Stimulated activated CD8-positive, alpha-beta memory T cell treated with anti-CD3 and anti-CD28 coated beads, Interleukin-2, amount 100 ng/mL, for 1 hour (primary cell): Measurements from ENCODE around the gene SEL1L3.

Experiments used
- DNase-seq, 2 donors: peaks; one replicate each; pipeline ENCODE4 v3.0.0-alpha.2; 2020; ENCODE audit warnings: low read depth in 2 of 2

The SEL1L3 gene

DNA sequence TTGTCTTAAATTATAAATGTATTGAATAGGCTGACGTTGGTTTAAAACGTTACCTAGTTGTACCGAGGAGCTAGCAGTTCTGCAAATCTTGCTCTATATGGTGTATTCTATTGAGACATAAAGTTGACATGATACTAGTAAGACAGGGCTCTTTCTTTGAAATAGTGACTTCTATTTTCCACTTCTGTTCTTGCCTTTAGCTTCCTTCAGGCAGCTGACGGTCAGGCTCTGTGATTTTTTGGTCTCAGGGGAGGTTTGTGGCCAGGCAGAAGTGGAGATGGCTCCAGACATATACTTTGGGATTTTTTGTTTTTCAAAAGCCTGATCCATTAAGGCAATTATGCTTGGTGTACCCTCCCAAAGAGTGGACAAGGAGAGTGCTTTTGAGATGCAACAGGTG lies 111.9 kb downstream of the SEL1L3 start:
- no peak for DNase-seq

DNA sequence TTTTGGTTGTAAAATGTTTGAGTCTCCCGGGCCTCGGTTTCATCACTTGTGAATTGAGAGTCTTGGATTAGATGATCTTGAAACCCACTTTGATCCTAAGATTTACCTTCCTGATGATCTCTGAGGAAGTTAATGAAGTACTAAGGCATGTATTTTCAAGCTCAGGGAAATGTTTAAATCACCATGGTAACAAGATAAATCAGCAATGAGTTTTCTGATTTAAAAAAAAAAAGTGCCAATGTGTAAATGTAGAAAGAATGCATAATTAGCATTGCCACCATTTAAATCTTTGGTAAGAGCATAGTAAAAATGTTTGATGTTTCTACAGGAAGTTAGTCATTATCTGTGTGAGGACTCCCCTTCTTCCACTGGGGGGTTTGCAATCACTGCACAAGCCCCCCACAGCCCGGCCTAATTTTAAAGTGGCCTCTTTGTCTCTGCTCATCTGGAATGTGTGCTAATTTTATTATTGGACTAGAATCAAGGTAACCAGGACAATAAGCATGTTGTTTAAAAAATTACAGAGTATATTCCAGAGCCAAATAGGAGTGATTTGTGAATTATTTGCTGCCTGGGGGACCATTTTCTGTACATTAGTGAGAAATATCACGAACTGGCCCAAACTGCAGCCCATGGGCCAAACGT lies 113.5 kb downstream of the SEL1L3 start:
- DNase-seq, result no peak

DNA sequence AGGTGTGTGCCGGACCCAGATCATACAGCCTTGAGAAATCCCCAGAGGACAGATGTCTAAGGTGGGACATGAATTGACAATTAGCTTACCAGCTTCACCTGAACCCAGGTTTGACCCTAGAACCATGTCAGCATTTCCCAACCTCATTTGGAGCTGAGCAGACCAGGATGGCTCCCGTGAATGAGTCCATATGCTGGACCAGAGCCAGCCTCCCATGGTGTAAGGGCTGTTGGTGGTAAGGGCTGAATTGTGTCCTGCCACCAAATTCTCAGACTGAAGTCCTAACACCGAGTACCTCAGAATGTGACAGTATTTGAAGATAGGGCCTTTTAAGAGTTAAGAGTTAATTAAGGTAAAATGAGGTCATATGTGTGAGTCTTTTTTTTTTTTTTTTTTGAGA lies 118.8 kb downstream of the SEL1L3 start:
- DNase-seq, result no peak

DNA sequence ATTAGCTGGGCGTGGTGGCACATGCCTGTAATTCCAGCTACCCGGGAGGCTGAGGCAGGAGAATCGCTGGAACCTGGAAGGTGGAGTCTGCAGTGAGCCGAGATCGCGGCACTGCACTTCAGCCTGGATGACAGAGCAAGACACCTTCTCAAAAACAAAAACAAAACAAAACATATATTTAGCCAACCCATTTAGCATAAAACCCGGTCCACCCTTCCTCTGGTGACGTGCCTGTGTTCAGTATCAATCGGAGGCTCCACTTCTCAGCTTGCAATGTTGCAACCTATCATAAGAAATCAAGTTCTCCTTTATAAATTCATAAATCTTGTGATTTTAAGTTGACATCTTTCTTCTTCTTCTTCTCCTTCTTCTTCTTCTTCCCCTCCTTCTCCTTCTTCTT lies 133.2 kb downstream of the SEL1L3 start:
- DNase-seq, result no peak

DNA sequence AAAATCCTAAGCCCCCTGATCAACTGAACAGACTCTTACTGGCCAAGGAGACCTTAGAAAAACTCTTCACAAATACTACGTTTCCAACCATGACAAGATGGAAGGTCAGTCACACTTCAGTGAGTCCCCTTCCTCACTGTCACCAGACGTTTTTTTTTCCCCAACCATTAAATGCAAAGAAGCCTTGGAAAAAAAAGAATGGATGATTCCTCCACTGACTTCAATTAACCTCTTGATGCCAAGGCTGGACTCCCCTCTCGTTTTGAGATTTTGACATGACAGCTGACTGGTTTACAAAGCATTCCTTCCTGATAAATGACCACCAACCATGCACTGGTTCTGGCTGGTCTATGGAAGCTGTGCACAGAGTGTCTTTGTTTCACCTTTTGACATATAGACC lies 133.9 kb downstream of the SEL1L3 start:
- DNase-seq, result no peak

DNA sequence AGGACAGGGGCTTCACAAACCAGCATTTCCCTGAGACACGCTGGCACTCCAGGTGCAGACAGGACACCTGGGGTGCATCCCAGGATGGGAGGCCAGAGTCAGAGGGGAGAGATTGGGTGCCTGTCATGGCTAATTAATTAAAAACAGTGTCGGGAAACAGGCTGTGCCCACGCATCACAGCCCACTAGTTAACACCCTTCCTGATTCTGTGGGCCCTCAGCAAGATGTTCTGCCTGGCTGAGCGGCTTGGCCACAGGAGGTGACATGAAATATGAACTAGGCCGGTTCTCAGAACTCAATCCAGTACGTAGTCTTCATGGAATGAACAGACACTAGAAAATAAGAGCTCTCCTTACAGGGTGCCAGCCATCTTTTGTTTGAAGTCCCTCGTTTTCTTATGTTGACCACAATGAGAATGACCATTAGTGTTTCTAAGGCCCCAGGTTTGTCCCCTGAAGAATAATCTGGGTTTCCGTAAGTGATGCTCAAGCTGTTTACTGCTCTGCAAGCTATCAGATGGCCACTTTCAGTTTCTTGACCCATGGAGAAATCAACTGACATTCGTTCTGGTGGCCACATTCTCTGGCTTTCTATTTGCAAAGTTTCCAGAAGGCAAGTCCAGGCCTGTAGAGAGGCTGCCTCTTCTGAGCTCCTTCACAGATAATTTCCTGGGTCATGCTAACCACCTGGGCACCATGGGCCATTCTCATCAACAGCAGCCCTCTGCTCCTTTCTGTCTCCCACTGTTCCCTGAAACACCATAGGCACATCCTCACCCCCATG lies 134.9 kb downstream of the SEL1L3 start:
- DNase-seq, result no peak

DNA sequence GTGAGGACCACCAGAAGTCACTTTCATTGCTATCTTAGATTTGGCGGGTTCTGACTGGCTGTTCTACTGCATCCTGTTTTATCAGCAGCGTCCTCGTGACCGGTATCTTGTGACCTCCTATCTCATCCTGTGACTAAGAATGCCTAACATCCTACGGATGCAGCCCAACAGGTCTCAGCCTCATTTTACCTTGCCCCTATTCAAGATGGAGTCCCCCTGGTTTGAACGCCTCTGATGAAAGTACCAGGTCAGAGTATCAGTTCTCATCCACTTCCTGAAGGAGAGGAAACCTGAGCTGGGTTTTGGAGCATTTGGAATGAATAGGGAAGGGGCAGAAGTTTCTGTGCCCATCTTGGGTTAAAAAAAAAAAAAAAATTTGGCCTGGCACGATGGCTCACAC lies 136.9 kb downstream of the SEL1L3 start:
- DNase-seq, result no peak

DNA sequence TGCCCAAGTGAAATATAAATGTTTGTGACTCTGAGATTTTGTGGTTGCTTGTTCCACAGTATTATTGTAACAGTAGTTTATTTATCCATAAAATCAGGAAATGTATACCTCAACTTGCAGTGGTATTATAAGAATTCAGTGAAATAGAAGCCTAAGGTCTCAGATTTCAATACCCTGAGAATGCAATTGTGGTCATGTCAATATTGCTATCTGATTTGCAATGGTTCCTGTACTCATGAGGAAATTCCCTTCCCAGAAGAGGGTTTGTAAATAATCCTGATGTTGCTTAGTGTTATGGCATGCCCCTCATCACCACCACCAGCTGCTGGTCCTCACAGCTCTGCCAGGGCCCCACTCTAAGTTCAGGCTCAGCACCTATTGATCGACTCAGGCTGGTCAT lies 139.4 kb downstream of the SEL1L3 start:
- DNase-seq, result no peak

DNA sequence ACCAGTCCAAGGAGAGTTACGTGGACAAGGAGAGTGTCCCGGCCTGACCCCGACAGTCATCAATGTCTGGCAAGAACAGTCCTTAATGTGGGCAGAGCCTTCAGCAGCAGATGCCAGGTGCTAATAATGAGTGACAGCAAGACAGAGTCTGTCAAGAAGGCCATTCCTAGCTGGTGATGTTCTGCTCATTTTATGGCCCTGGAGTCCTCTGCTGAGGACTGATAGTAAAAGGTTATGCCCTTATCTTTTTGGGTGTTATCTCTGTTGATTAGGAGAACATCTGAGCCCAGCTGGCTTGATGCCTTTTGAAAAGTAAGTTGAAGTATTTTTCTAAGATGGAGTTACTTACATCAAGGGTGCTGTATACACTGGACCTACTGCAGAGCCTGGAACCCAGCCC lies 139.8 kb downstream of the SEL1L3 start:
- DNase-seq, result no peak

DNA sequence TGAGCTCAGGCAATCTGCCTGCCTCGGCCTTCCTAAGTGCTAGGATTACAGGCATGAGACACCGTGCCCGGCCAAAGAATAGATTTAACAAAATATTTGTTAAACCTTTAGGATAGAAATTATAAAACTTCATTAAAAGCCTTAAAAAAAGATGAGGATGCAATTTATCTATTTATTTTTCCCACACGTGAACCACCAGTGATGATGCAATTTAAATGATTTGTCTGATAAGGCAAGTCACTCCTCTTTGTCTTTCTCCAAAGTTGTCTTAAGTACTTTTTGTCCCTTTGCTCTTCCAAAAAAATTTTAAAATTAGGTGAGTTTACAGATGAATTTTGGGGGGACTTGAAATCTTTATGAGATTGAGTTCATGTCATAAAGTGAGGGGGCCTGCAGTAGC lies 149.0 kb downstream of the SEL1L3 start:
- no peak for DNase-seq

DNA sequence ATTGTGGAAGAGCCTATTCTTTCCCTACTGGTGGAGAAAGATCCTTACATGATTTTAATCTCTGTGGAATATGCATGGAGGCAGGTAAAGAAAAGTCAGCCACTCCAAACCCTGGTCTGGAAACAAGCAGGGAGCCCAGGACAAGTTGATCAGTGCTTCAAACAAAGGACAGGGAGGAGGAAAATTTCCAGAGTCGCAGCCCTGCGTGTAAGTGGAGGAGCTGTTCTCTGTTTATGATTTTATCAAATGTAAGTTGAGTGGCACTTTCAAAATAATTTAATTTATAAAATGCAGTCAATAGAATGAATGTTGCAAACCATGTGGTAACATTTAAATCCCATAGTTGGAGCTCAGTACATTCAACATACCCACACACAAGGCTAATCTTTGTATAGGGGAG lies 150.2 kb downstream of the SEL1L3 start:
- DNase-seq, result no peak

DNA sequence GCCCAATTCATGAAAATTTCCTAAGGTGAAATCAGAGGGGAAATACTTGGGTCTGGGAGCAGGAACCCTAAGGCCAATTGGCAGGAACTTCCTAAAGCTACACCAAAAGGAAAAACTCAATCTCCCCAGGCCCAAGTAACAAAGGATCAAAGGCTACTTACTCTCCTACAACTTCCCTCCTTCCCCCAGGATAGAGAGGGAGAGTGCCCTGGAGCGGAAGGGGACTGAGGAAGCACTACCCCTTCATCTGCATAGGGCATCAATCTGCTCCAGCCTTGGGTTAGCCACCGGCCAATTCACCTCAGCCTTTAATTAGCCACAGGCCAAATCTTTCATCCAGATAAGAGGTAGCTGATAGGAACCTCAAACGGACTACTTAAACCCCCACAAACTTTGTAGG lies 152.2 kb downstream of the SEL1L3 start:
- DNase-seq, result no peak

DNA sequence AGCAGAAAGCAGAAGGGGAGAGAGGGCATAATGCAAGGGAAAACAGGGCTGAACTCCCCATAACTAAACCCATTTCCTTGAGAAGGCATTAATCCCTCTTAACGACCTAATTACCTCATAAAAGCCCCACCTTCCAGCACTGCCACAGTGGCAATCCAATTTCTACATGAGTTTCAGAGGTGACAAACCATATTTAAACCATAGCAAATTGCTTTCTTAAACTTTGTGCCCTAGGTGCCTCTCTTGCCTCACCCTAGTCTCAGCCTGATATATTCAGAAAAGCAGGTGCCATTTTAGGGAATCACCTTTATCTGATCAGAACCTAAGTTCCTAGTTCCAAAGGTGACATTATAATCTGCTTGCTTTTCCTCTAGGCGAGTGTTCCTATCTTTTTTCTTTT lies 158.3 kb downstream of the SEL1L3 start:
- DNase-seq, result no peak

DNA sequence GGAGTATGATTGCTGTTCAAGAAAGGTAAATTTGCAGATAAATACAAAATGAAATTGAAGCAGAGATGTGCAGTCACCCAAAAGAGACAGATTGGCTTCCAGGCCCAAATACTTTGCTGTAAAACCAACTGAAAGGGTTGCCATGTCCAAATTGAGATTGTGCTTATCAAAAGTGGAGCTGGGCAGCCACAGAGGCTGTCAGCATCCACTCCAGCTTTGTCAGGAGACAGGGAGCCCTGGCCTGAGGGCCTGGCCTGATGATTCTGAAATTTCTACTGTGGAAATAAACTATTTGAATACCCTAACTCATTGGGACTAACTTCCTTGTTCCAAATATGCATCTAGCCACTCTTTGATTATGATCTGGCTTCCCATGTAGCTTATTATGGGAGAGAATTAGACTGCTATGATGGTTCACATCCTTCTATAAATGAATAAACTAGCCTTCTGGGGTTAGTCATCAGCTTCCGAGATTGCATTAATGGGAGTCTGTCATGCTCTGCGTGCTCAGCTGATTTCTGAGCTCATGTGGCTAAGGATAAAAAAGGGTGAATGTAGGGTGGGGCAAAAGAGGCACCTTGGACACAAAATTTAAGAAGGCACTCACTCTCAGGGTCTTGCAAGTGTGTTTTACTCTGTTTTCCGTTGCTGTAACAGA lies 158.9 kb downstream of the SEL1L3 start:
- DNase-seq, result no peak

DNA sequence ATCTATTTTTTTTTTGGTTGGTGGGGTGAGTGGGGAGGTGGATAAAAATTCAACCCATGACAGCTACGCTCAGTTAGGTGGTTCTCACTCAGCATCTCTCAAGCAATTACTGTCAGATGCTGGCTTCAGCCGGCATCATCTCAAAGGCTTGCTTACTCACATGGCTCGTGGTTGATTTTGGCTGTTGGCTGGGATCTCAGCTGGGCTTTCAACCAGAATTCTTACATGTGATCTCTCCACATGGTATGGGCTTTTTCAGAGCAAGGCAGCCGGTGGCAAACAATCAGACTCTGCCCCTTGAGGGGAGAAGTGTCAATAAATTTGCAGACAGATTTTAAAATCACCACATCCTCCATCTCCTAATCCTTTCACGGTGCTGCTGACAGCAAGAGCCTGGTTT lies 159.9 kb downstream of the SEL1L3 start:
- DNase-seq, result no peak

DNA sequence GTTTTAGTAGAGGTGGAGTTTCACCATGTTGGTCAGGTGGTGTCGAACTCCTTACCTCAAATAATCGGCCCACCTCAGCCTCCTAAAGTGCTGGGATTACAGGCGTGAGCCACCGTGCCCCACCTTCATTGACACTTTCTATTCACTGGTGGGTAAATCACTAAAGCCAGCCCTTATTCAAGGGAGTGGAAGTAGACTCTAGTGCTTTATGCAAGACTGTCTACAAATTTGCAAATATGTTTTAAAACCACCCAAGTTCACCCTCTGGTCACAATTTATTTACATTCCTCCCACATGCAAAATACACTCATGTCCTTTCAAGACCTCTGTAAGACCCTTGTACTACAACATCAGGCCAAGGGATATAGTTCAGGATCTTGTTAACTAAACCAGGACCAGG lies 162.1 kb downstream of the SEL1L3 start:
- no peak for DNase-seq

DNA sequence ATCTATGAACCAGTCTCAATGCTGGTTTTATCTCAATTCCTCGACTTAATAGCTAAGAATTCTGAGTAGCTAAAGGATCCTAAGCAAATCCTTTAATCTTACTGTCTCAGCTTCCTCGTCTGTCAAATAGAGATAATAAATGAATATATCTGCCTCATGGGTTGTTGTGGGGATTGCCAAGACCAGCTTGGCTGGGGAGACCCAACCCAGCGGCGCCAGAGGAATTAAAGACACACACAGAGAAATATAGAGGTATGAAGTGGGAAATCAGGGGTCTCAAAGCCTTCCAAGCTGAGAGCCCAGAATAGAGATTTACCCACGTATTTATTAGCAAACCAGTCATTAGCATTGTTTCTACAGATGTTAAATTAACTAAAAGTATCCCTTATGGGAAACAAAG lies 165.3 kb downstream of the SEL1L3 start:
- DNase-seq, result no peak
